Measurements from ENCODE around the gene PLEKHM2.

The PLEKHM2 gene

GRCh38 chr1:15761366-15762128 is 77.4 kb downstream of the PLEKHM2 start:
- Histone ChIP-seq H3K27ac (ENCODE audit: low read length) (no peak overlapping the region), H3K4me3 (ENCODE audit: low read length) (no peak overlapping the region), H3K4me1 (ENCODE audit: control insufficient read depth, insufficient read depth, low read length) (peaks cover 6% of the 10 kb centered on the region), H3K27me3 (ENCODE audit: control insufficient read depth, insufficient read depth, low read length) (no peaks in the 10 kb centered on the region), H3K36me3 (ENCODE audit: control insufficient read depth, insufficient read depth, low read length) (peaks cover 19% of the 10 kb centered on the region), H3K9me3 (ENCODE audit: control insufficient read depth, insufficient read depth, low read length) (no peaks in the 10 kb centered on the region)
- WGBS (ENCODE audit: insufficient coverage, insufficient read length): no CpG with 5 or more reads among the region's 8 CpGs
- no peak for DNase-seq (ENCODE audit: low read depth, low spot score)

GRCh38 chr1:15762546-15762945 is 78.4 kb downstream of the PLEKHM2 start:
- no peak overlapping the region for H3K4me3 ChIP-seq (ENCODE audit: low read length)
- H3K36me3 ChIP-seq (ENCODE audit: control insufficient read depth, insufficient read depth, low read length): peaks cover 24% of the 10 kb centered on the region
- no peaks in the 10 kb centered on the region for H3K27me3 ChIP-seq (ENCODE audit: control insufficient read depth, insufficient read depth, low read length)
- no peaks in the 10 kb centered on the region for H3K9me3 ChIP-seq (ENCODE audit: control insufficient read depth, insufficient read depth, low read length)
- no peak overlapping the region for H3K27ac ChIP-seq (ENCODE audit: low read length)
- no peaks in the 10 kb centered on the region for H3K4me1 ChIP-seq (ENCODE audit: control insufficient read depth, insufficient read depth, low read length)
- WGBS (ENCODE audit: insufficient coverage, insufficient read length): no CpG with 5 or more reads among the region's 10 CpGs
- no peak for DNase-seq (ENCODE audit: low read depth, low spot score)

DNA sequence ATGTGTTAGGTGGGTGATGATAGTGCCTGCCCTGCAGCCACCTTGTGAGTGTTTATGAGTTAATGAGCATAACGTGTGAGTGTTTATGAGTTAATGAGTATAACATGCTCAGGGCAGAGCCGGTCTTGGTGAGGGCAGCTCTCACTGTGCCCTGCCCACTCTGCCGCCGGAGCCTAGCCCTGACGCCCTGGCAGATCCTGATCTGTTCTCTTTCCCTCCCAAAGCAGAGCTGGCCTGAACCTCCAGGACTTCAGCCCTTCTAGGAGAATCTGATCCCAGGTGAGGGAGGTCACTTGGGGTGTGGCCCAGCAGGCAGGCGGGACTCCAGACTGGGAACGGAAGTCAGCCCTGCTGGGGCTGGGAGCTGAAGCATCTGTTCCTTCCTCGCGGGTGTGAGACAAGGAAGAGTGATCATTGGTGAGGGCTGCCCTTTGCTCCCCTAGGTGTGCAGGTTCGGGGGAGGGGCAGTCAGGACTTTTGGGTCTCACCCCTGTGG is 80.2 kb downstream of the PLEKHM2 start:
- Histone ChIP-seq H3K4me3 (ENCODE audit: low read length) (no peak overlapping the region), H3K27ac (ENCODE audit: low read length) (no peak overlapping the region), H3K9me3 (ENCODE audit: control insufficient read depth, insufficient read depth, low read length) (no peaks in the 10 kb centered on the region), H3K4me1 (ENCODE audit: control insufficient read depth, insufficient read depth, low read length) (no peaks in the 10 kb centered on the region), H3K27me3 (ENCODE audit: control insufficient read depth, insufficient read depth, low read length) (no peaks in the 10 kb centered on the region), H3K36me3 (ENCODE audit: control insufficient read depth, insufficient read depth, low read length) (peaks cover 34% of the 10 kb centered on the region)
- DNase-seq (ENCODE audit: low read depth, low spot score): no peak
- WGBS (ENCODE audit: insufficient coverage, insufficient read length): no CpG with 5 or more reads among the region's 10 CpGs

- Histone ChIP-seq H3K36me3 (ENCODE audit: control insufficient read depth, insufficient read depth, low read length) (peaks cover 35% of the 10 kb centered on the region), H3K27ac (ENCODE audit: low read length) (no peak overlapping the region), H3K4me3 (ENCODE audit: low read length) (no peak overlapping the region), H3K27me3 (ENCODE audit: control insufficient read depth, insufficient read depth, low read length) (no peaks in the 10 kb centered on the region), H3K4me1 (ENCODE audit: control insufficient read depth, insufficient read depth, low read length) (no peaks in the 10 kb centered on the region), H3K9me3 (ENCODE audit: control insufficient read depth, insufficient read depth, low read length) (no peaks in the 10 kb centered on the region)
- DNase-seq (ENCODE audit: low read depth, low spot score): no peak
- WGBS (ENCODE audit: insufficient coverage, insufficient read length): no CpG with 5 or more reads among the region's 15 CpGs
These were observed 80.8 kb downstream of the PLEKHM2 start for GRCh38 chr1:15764890-15765289.

DNA sequence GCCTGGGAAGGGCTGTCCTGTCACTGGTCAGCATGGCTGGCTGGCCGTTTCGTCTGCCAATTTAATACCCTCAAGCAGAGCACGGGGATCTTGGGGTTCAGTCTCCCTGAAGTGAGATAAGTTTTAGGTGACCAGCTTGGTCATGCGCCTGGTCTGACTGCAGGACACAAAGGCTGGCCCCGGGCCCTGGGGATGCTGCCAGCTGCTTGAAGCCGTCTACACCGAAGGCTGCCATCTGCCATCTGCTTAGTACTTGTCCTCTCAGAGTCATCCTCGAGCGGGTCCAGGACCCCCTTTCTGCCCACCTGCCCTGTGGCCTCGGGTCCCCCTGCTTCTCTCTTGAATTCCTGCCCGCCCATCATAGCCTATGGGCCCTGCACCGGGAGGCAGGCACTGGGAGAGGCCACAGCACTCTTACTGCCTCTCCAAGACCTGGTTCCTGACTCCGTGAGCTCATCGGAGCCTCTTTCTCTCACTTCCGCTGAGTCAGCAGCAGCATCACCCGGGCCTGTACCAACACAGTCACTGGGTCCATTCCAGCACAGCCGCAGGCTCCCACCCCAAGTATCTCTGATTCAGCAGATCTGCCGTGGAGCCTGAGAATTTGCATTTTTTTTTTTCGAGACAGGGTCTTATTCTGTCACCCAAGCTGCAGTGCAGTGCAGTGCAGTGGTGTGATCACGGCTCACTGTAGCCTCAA is 81.5 kb downstream of the PLEKHM2 start:
- H3K36me3 ChIP-seq (ENCODE audit: control insufficient read depth, insufficient read depth, low read length): peaks cover 42% of the 10 kb centered on the region
- no peaks in the 10 kb centered on the region for H3K27me3 ChIP-seq (ENCODE audit: control insufficient read depth, insufficient read depth, low read length)
- H3K4me1 ChIP-seq (ENCODE audit: control insufficient read depth, insufficient read depth, low read length): no peaks in the 10 kb centered on the region
- DNase-seq (ENCODE audit: low read depth, low spot score): no peak
- H3K4me3 ChIP-seq (ENCODE audit: low read length): no peak overlapping the region
- no peak overlapping the region for H3K27ac ChIP-seq (ENCODE audit: low read length)
- WGBS (ENCODE audit: insufficient coverage, insufficient read length): no CpG with 5 or more reads among the region's 20 CpGs
- no peaks in the 10 kb centered on the region for H3K9me3 ChIP-seq (ENCODE audit: control insufficient read depth, insufficient read depth, low read length)

DNA sequence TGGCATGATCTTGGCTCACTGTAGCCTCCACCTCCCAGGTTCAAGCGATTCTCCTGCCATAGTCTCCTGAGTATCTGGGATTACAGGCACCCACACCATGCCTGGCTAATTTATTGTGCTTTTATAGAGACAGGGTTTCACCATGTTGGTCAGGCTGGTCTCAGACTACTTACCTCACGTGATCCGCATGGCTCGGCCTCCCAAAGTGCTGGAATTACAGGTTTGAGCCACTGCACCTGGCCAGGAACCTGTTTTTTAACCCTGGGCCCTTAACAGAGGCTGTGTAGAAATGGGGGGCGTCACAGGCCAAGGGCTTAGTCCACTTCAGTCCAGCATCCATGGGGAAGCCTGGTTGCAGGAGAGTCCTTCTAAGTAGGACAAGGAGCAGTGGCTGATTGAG is 83.8 kb downstream of the PLEKHM2 start:
- Histone ChIP-seq H3K27ac (ENCODE audit: low read length) (no peak overlapping the region), H3K4me1 (ENCODE audit: control insufficient read depth, insufficient read depth, low read length) (no peaks in the 10 kb centered on the region), H3K36me3 (ENCODE audit: control insufficient read depth, insufficient read depth, low read length) (peaks cover 56% of the 10 kb centered on the region), H3K4me3 (ENCODE audit: low read length) (no peak overlapping the region), H3K27me3 (ENCODE audit: control insufficient read depth, insufficient read depth, low read length) (no peaks in the 10 kb centered on the region), H3K9me3 (ENCODE audit: control insufficient read depth, insufficient read depth, low read length) (no peaks in the 10 kb centered on the region)
- DNase-seq (ENCODE audit: low read depth, low spot score): no peak
- WGBS (ENCODE audit: insufficient coverage, insufficient read length): no CpG with 5 or more reads among the region's 5 CpGs

DNA sequence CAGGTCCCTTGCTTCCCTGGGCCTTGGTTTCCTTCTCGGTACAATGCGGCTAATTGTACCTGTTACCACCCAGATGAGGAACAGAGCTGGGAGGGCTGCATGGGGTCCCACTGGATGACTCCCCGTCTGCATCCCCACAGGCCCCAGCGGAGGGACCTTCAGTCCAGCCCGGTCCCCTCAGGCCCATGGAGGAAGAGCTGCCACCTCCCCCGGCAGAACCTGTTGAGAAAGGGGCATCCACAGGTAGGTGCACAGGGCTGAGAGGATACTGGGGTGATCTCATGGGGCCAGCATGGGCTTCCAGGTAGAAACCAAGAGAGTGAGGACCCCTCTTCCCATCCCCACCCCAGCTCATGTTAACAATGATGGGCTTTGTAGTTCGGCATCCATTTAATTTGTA is 84.3 kb downstream of the PLEKHM2 start:
- H3K9me3 ChIP-seq (ENCODE audit: control insufficient read depth, insufficient read depth, low read length): no peaks in the 10 kb centered on the region
- H3K4me1 ChIP-seq (ENCODE audit: control insufficient read depth, insufficient read depth, low read length): no peaks in the 10 kb centered on the region
- H3K27ac ChIP-seq (ENCODE audit: low read length): no peak overlapping the region
- no peak overlapping the region for H3K4me3 ChIP-seq (ENCODE audit: low read length)
- H3K36me3 ChIP-seq (ENCODE audit: control insufficient read depth, insufficient read depth, low read length): peaks cover 56% of the 10 kb centered on the region
- DNase-seq (ENCODE audit: low read depth, low spot score): no peak
- no CpG with 5 or more reads among the region's 7 CpGs for WGBS (ENCODE audit: insufficient coverage, insufficient read length)
- no peaks in the 10 kb centered on the region for H3K27me3 ChIP-seq (ENCODE audit: control insufficient read depth, insufficient read depth, low read length)

- Histone ChIP-seq H3K36me3 (ENCODE audit: control insufficient read depth, insufficient read depth, low read length) (peaks cover 50% of the 10 kb centered on the region), H3K4me3 (ENCODE audit: low read length) (no peak overlapping the region), H3K4me1 (ENCODE audit: control insufficient read depth, insufficient read depth, low read length) (no peaks in the 10 kb centered on the region), H3K27ac (ENCODE audit: low read length) (no peak overlapping the region), H3K9me3 (ENCODE audit: control insufficient read depth, insufficient read depth, low read length) (no peaks in the 10 kb centered on the region), H3K27me3 (ENCODE audit: control insufficient read depth, insufficient read depth, low read length) (no peaks in the 10 kb centered on the region)
- WGBS (ENCODE audit: insufficient coverage, insufficient read length): no CpG with 5 or more reads among the region's 14 CpGs
- DNase-seq (ENCODE audit: low read depth, low spot score): no peak
These were observed 86.3 kb downstream of the PLEKHM2 start for GRCh38 chr1:15770313-15770962.

DNA sequence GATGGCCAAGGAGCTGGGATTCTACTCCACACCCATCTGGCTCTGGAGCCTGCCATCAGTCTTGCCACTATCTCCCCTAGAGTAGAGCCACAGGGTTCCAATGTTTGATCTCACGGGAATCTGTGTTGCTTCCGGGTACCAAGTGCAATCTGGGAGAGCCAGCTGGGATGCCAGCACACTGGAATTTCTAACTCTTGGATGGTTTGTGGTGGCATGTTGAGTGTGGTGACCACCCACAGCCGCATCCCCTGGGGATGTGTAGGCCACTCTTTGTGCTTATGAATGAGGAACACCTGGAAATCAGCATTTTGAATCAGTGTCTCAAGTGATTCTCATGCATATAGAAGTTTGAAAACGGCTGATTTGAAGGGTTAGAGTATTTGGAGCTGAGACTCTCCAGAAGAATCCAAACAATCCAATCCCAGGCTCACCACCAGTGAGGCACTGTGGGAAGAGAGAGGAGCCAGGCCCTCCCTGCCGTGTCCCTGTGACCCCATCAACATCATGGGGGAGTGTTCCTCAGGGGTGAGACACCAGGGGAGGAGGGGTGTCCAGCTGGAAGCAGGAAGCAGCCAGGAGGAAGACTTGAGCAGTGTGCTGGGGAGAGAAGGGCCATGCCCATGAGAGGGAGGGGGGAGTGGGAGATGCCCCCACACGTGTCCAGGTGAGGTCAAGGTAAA is 87.9 kb downstream of the PLEKHM2 start:
- H3K4me1 ChIP-seq (ENCODE audit: control insufficient read depth, insufficient read depth, low read length): no peaks in the 10 kb centered on the region
- peaks cover 52% of the 10 kb centered on the region for H3K36me3 ChIP-seq (ENCODE audit: control insufficient read depth, insufficient read depth, low read length)
- DNase-seq (ENCODE audit: low read depth, low spot score): no peak
- no CpG with 5 or more reads among the region's 6 CpGs for WGBS (ENCODE audit: insufficient coverage, insufficient read length)
- no peaks in the 10 kb centered on the region for H3K27me3 ChIP-seq (ENCODE audit: control insufficient read depth, insufficient read depth, low read length)
- no peaks in the 10 kb centered on the region for H3K9me3 ChIP-seq (ENCODE audit: control insufficient read depth, insufficient read depth, low read length)
- no peak overlapping the region for H3K27ac ChIP-seq (ENCODE audit: low read length)
- H3K4me3 ChIP-seq (ENCODE audit: low read length): no peak overlapping the region

DNA sequence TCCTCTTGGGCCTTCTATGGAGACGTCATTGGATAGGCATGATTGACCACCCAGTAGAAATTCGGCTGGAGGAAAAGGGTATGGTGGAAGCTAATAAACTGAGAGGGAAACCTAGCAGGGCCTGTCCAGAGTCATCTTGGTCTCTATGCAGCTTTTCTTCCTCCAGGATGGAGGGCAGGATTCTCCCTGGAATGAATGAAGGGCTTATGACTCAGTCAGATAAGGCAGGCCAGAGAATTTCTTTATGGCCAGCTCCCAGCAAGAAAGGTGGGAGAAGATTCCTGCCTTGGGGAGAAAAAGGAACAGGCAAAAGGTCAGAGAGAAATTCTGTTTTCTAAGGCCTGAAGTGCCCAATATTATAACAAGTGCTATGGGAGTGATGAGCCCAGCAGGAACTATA is 91.6 kb downstream of the PLEKHM2 start:
- DNase-seq (ENCODE audit: low read depth, low spot score): no peak
- WGBS (ENCODE audit: insufficient coverage, insufficient read length): no CpG with 5 or more reads among the region's 2 CpGs
- no peak overlapping the region for H3K27ac ChIP-seq (ENCODE audit: low read length)
- no peaks in the 10 kb centered on the region for H3K27me3 ChIP-seq (ENCODE audit: control insufficient read depth, insufficient read depth, low read length)
- no peaks in the 10 kb centered on the region for H3K9me3 ChIP-seq (ENCODE audit: control insufficient read depth, insufficient read depth, low read length)
- H3K36me3 ChIP-seq (ENCODE audit: control insufficient read depth, insufficient read depth, low read length): peaks cover 40% of the 10 kb centered on the region
- no peak overlapping the region for H3K4me3 ChIP-seq (ENCODE audit: low read length)
- no peaks in the 10 kb centered on the region for H3K4me1 ChIP-seq (ENCODE audit: control insufficient read depth, insufficient read depth, low read length)

All from iPS DF 6.9 (cell line).